Measurements from ENCODE around the gene MLF1.
A peak's percentile ranks its signal among the peaks of the same experiment; 100 is the strongest.

Gene MLF1

GRCh38 chr3:158562674-158563073 lies 8.3 kb upstream of the MLF1 start:
- DNase-seq = no peak
- TF ChIP-seq GATA1 (IDR thresholded peaks at IDR 0.05; ENCODE audit: low read depth, low read length) (no peak), POLR2A (IDR thresholded peaks at IDR 0.05; ENCODE audit: low read length) (no peak)

- no peak for DNase-seq
- TF ChIP-seq GATA1 (IDR thresholded peaks at IDR 0.05; ENCODE audit: low read depth, low read length) (no peak), POLR2A (IDR thresholded peaks at IDR 0.05; ENCODE audit: low read length) (no peak)
Measured at GRCh38 chr3:158563076-158563475, 7.9 kb upstream of the MLF1 start.

DNA sequence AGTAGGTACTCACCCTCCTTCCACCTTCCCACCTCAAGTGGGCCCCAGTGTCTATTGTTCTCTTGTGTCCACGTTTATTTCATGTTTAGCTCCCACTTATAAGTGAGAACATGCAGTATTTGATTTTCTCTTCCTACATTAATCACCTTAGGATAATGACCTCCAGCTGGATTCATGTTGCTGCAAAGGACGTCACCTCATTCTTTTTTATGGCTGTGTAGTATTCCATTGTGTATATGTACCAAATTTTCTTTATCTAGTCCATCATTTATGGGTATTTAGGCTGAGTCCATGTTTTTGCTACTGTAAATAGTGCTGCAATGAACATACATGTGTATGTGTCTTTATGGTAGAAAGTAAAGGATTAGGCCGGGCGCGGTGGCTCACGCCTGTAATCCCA lies 5.9 kb upstream of the MLF1 start:
- TF ChIP-seq POLR2A (IDR thresholded peaks at IDR 0.05; ENCODE audit: low read length) = no peak
- no peak for TF ChIP-seq GATA1 (IDR thresholded peaks at IDR 0.05; ENCODE audit: low read depth, low read length)
- no peak for DNase-seq

DNA sequence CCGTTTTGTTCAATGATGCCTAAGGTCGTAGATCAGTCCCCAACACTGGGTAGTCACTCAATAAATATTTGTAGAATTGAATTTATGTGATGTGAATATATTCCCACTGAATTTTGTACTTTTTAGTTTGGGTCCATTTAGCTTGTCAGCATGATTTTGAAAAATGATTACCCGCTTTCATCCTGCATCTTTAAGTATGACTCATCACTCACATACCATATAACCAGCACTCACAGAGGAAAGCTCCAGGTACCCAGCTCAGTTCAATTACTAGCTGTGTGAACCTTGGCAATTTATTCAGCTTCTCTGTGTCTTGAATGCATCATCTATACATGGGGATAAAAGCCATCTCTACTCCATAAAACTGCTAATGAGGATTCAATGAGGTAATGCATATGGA lies 2.2 kb upstream of the MLF1 start:
- DNase-seq = peak in 1 of 2 experiments; percentile 7
- no peak for TF ChIP-seq POLR2A (IDR thresholded peaks at IDR 0.05; ENCODE audit: low read length)
- TF ChIP-seq GATA1 (IDR thresholded peaks at IDR 0.05; ENCODE audit: low read depth, low read length) = no peak

DNA sequence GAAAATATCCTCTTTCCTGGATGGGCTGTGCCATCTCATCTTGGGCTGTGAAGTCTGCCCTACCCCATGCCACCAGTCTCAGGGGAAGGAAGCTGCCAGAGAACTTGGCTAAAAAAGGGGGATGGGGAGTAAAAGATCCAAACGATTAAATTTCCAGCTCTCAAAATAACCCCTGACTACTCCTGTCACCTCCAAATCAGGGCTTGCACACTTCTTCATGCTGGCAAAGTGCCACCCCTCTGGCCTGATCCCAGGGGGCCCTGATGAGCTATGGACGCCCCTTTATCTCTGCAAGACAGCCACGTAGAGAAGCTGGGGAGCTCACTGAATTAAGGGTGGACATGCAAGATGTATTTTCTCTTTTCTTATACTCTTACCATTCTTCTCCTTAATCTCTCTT lies 1.2 kb upstream of the MLF1 start:
- TF ChIP-seq POLR2A (IDR thresholded peaks at IDR 0.05; ENCODE audit: low read length) = no peak
- no peak for TF ChIP-seq GATA1 (IDR thresholded peaks at IDR 0.05; ENCODE audit: low read depth, low read length)
- DNase-seq = peak; percentile 48 to 68

DNA sequence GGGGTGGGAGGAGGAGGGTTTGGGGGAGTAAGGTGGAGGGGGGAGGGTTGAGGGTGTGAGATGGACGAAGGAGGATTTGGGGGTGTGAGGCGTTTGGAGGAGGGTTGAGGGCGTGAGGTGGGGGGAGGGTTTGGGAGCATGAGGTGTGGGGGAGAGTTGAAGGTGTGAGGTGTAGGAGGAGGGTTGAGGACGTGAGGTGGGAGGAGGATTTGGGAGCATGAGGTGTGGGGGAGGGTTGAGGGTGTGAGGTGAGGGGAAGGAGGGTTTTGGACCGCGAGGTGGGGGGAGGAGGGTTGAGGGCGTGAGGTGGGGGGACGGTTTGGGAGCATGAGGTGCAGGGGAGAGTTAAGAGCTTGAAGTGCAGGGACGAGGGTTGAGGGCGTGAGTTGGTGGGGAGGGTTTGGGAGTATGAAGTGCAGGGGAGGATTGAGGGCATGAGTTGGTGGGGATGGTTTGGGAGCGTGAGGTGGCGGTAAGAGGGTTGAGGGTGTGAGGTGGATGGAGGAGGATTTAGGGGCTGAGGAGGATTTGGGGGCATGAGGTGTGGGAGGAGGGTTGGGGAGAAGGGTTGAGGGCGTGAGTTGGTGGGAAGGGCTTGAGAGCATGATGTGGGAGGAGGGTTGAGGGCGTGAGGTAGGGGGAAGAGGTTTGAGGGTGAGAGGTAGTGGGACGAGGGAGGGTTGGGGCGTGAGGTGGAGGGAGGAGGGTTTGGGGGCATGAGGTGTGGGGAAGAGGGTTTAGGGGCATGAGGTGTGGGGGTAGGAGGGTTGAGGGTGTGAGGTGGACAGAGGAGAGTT lies 1.2 kb downstream of the MLF1 start:
- TF ChIP-seq POLR2A (IDR thresholded peaks at IDR 0.05; ENCODE audit: low read length) (no peak), GATA1 (IDR thresholded peaks at IDR 0.05; ENCODE audit: low read depth, low read length) (no peak)
- no peak for DNase-seq

- DNase-seq = no peak
- TF ChIP-seq GATA1 (IDR thresholded peaks at IDR 0.05; ENCODE audit: low read depth, low read length) (no peak), POLR2A (IDR thresholded peaks at IDR 0.05; ENCODE audit: low read length) (no peak)
Measured at GRCh38 chr3:158572766-158573060, 1.7 kb downstream of the MLF1 start.

DNA sequence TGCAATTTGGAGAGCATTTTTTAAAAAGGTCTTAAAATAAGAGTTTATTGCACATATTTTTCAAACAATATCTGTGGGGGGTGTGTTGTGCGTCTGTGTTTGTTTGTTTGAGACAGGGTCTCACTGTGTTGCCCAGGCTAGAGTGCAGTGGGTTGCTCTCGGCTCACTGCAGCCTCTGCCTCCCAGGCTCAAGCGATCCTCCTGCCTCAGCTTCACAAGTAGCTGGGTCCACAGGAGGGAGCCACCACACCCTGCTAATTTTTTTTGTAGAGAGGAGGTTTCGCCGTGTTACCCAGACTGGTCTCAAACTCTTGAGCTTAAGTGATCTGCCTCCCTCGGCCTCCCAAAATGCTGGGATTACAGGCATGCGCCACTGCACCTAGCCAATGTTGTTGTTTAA lies 2.7 kb downstream of the MLF1 start:
- peak; percentile 15 to 25 for DNase-seq
- TF ChIP-seq POLR2A (IDR thresholded peaks at IDR 0.05; ENCODE audit: low read length) = no peak
- no peak for TF ChIP-seq GATA1 (IDR thresholded peaks at IDR 0.05; ENCODE audit: low read depth, low read length)

DNA sequence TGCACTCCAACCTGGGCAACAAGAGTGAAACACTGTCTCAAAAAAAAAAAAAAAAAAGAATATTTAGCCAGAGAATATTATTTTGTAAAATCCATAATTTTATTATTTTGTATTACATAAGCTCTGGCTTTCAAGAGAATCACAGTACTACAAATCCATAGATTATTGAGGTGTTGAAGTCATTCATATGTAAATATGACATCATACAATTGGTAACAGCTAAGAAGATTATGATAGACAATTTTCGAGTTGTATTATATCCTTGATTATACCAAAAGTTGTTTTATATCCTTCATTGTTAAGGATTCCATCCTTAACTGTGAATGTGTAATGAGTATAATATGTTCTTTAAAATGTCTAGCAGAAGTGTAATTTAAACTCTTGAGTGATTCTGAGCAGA lies 3.7 kb downstream of the MLF1 start:
- TF ChIP-seq POLR2A (IDR thresholded peaks at IDR 0.05; ENCODE audit: low read length) (no peak), GATA1 (IDR thresholded peaks at IDR 0.05; ENCODE audit: low read depth, low read length) (no peak)
- no peak for DNase-seq

DNA sequence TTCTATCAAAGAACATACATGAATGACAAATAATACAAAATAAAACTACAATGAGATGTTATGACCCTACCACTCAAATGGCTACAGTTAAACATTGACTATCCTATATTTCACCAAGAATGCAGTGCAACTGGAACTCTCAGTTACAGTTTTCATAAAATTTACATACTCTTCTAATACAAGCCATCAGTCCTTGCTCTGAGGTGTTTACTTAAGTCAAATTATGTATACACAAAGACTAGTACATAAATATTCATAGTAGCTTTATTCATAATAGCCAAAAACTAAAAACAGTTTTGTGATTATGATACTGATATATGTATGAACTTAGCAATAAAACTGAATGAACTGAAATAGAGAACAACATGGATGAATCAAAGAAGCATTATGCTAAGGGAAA lies 19.2 kb downstream of the MLF1 start:
- DNase-seq = no peak
- TF ChIP-seq GATA1 (IDR thresholded peaks at IDR 0.05; ENCODE audit: low read depth, low read length) (no peak), POLR2A (IDR thresholded peaks at IDR 0.05; ENCODE audit: low read length) (no peak)

DNA sequence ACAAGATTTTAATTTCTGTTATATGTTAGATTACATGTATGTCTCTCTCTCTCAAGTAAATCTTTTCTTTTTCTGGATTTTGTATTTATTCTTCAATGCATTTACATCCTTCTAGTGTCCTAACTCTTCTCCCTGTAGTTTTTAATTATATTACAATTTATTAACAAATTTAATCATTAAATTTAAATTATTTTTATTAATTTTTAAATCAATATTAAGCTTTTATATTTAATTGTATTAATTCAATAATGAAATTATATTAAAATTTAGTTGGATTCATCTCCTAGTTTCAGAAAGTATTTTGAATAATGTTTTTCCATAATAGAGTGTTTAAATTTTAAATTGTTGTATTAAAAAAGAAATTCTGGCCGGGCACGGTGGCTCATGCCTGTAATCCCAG lies 29.8 kb downstream of the MLF1 start:
- DNase-seq = no peak
- no peak for TF ChIP-seq GATA1 (IDR thresholded peaks at IDR 0.05; ENCODE audit: low read depth, low read length)
- TF ChIP-seq POLR2A (IDR thresholded peaks at IDR 0.05; ENCODE audit: low read length) = no peak

- no peak for DNase-seq
- TF ChIP-seq GATA1 (IDR thresholded peaks at IDR 0.05; ENCODE audit: low read depth, low read length) = no peak
- TF ChIP-seq POLR2A (IDR thresholded peaks at IDR 0.05; ENCODE audit: low read length) = no peak
Measured at GRCh38 chr3:158602227-158602626, 31.2 kb downstream of the MLF1 start.

GRCh38 chr3:158617982-158618875 lies 47.2 kb downstream of the MLF1 start:
- peak; percentile 2 to 6 for DNase-seq
- TF ChIP-seq GATA1 (IDR thresholded peaks at IDR 0.05; ENCODE audit: low read depth, low read length) = no peak
- no peak for TF ChIP-seq POLR2A (IDR thresholded peaks at IDR 0.05; ENCODE audit: low read length)

DNA sequence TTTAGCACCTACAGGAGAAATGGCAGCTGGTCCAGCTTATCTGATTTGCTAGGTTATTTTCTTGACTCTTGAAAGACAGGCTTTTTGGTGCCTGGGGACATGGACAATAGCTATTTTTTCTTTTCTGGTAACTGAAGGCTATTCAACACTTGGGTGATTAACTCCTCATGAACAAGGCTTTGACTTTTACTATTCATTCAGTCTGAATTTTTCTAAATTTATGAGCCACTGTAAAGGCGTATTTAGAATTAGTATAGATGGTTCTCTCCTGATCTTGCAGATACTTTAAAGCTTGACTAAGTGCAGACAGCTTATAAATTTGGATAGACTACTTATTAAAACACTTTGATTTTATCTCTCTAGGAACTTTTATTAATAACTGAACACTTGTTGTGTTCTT lies 54.9 kb downstream of the MLF1 start:
- TF ChIP-seq POLR2A (IDR thresholded peaks at IDR 0.05; ENCODE audit: low read length) = no peak
- no peak for TF ChIP-seq GATA1 (IDR thresholded peaks at IDR 0.05; ENCODE audit: low read depth, low read length)
- no peak for DNase-seq

- no peak for DNase-seq
- TF ChIP-seq GATA1 (IDR thresholded peaks at IDR 0.05; ENCODE audit: low read depth, low read length) (no peak), POLR2A (IDR thresholded peaks at IDR 0.05; ENCODE audit: low read length) (no peak)
Measured at GRCh38 chr3:158631981-158632380, 61.0 kb downstream of the MLF1 start.

Data from erythroblast (primary cell).